GM12865 (cell line): ENCODE measurements around the gene MGAT5.

Experiments
- DNase-seq: peaks from one replicate; pipeline ENCODE4 v3.0.0; 2010; ENCODE audit warnings: low read depth
- H3K4me3 ChIP-seq: 2 replicates; pipeline ENCODE4 v1.5.1; 2011; ENCODE audit warnings: mild to moderate bottlenecking, low read depth, low read length, control low read depth
- CTCF ChIP-seq: IDR thresholded peaks from 2 replicates; pipeline ENCODE4 v1.5.1; 2011; ENCODE audit warnings: low read length, control low read depth, low read depth, inconsistent platforms; ENCODE audit not compliant: insufficient read depth; ENCODE audit errors: missing control alignments

MGAT5 gene

GRCh38 chr2:134490559-134490958, 236.7 kb downstream of the MGAT5 start:
- no peak for TF ChIP-seq CTCF
- DNase-seq: no peak
- H3K4me3 ChIP-seq: no peak overlapping the region

- no peak for DNase-seq
These were observed 237.2 kb downstream of the MGAT5 start for GRCh38 chr2:134491022-134491421.

GRCh38 chr2:134491771-134492441, 238.0 kb downstream of the MGAT5 start:
- no peak overlapping the region for H3K4me3 ChIP-seq
- no peak for TF ChIP-seq CTCF
- DNase-seq: no peak

More at GRCh38 chr2:134491022-134491421, 237.2 kb downstream of the MGAT5 start:
- TF ChIP-seq CTCF: no peak
- no peak overlapping the region for H3K4me3 ChIP-seq

DNA sequence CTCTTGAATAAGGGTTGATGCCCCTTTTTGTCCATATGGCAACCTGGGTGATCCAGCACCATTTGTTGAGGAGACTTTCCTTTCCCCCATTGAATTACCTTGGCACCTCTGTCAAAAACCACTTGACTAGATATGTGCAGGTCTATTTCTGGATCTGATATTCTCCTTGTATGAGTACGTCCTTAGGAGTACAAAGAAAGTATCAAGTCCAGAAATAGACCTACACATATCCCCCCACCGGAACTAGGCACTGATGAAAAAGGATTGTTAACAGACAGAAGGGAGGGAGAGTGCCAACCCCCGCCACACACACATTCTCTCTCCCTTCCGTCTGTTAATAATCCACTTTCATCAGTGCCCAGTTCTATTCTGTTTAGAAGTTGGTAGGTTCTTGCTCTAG, 239.9 kb downstream of the MGAT5 start:
- no peak overlapping the region for H3K4me3 ChIP-seq
- no peak for DNase-seq
- TF ChIP-seq CTCF: no peak

- TF ChIP-seq CTCF: no peak
- H3K4me3 ChIP-seq: no peak overlapping the region
- DNase-seq: no peak
These were observed 244.8 kb downstream of the MGAT5 start for GRCh38 chr2:134498654-134499053.

DNA sequence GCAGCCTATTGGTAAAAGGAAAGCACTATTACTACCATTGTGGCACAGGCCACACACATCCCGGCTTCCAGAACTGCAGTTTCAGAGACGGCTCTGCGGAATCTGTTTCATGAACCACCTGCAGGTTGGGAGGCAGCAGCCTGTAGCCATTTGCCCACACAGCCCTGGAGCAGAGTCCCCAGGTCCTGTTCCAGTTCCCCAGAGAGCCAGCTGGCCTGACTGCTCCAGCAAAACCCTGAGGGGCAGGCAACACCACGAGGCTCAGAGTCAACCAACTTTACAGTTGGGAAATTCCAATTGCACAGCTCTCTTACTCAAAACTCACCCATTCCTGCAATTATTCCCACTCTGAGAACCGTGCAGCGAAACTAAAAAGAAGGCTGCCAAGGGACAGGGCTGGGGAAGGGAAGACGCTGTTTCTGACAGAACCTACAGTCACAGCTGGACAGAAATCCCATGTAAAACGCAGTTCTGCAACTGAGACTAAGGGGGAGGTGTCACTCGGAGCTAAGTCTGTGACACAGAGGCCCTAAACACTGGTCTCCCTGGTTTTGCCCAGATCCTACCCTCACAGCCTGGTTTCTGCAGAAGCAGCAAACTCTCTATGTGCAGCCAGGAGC, 245.5 kb downstream of the MGAT5 start:
- no peak for TF ChIP-seq CTCF
- H3K4me3 ChIP-seq: no peak overlapping the region
- DNase-seq: no peak
